ENCODE results near the gene RALGDS.

The RALGDS gene

DNA sequence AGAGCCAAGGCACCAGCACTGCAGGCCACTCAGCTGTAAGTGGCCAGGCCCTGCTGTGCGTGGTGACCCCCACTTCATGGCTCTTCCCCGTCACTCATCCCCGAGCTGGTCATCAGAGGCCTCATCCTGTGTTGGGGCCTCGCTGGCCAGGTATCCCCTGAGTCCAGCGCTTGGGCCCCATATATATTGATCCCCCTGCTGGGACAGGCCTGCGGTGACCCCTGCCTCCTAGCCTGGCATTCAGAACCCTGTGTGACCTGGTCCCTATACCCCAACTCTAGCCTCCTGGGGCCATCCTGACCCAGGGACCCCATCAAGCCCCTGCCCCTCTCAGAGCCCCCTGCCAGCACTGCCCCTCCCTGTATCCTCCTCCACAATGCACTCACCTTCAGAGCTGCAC lies 30.0 kb upstream of the RALGDS start:
- DNase-seq (ENCODE audit: low spot score) = no peak

DNA sequence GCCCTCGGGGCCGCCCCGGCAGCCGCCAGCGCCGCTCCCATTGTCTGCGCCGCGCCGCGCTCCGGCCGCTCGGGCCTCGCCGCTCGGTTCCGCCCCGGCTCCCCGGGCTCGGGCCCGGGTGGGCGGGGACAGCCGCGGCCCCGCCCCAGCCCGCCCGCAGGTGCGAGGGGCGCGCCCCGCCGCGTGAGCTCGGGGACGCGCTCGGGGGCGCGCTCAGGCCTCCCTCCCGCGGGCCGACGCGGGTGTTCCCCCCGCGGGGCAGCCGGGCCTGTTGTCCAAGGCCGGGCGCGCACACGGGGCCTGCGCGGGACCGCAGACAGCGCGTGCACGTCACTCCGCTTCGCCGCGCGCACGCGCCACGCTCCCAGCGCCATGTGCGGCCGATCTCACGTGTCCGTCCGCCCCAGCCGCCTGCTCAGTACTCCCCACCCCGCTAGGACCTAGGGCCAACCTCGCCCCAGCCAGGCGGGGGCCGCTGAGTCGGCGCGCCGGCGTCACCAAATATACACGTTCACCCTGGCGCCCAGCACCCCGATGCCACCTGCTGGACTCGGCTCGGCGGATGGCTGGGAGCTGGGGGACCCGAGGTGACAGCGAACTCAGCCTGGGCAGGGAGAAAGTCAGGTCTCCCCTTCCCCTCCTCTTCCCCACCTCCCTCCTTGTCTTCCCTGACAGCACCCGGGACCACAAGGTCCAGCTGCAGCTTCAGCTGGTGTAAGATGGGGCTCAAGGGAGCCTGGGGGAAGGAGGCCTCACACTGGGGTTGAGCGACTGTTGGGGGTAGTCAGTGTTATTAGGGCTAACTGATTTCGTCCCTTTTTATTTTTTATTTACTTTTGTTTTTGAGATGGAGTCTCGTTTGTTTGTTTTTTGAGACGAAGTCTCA lies 28.3 kb upstream of the RALGDS start:
- DNase-seq (ENCODE audit: low spot score) = peak; percentile 96

- peak; percentile 52 for DNase-seq (ENCODE audit: low spot score)
Observed at GRCh38 chr9:133148199-133149129, 27.4 kb upstream of the RALGDS start.

DNA sequence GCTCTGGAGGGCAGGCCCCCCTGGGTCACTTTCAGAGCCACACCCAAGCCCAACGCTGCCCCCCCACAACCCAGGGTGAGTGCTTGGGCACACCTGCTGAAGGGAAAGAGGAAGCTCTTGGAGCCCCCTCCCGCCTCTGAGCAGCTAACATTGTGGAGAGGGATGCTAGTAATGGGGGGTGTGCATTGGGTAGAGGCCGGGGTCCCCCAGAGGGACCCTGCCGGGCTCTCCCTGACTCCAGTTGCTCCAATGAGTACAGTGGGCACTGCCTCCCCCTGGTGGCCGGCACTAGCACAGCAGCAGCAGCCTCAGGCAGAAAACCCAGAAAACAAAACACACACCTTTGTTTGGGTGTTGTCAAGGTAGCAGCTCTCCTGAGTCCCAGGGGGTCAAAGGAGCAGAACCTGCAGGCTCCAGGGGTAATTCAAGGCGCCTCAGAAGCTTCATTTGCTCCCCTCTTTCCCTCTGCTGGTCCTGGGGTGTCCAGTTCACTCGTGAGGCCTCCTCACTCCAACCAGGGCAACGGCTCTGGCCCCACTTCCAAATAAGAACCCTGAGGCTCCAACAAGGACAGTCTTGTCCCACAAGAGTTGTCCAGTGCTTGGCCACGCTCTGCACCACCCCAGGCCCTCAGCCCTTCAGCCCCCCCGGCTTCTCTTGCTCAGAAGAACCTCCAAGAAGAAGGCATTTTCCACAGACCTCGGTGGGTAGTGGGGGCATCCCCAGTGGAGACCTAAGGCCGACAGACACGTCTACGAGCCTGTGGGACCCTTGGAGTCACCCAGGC lies 26.6 kb upstream of the RALGDS start:
- peak; percentile 85 for DNase-seq (ENCODE audit: low spot score)

GRCh38 chr9:133146746-133147411 lies 25.8 kb upstream of the RALGDS start:
- no peak for DNase-seq (ENCODE audit: low spot score)

DNA sequence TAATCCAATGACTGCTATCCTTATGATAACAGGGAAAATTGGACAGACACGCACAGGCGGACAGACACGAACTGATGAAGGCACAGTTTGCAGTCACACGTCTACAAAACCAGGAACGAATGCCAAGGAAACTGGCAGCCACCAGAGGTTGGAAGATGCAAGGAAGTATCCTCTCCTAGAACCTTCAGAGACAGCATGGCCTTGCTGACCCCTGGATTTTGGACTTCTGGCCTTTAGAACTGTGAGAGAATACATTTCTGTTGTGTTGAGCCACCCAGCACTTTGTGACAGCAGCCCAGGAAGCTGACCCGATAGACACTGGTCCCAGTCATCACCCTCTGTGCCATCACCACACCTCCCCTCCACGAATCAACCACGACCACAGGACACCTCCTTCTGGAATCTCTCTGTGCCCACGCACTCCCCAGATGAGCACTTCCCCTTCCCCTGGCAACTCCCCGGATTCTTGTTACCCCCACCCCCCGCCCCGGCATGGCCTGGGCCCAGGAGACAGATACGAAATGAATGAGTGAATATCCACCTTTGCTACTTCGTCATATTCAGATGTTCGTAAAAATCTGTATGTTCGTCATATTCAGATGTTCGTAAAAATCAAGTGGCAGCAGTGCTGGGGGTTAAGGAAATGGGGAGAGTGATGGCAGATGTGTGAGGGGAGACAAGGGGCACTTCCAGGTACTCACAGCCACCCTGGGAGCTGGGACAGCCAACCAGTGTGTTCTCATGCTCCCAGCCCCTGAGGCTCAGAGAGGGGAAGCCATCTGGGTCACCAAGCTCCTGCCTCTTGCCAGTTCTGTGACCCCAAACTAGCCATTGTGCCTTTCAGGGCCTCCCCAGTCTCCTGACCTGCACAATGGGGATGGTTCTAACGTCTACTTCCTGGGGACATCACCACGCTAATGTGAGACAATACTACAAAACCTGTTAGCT lies 24.1 kb upstream of the RALGDS start:
- no peak for DNase-seq (ENCODE audit: low spot score)

GRCh38 chr9:133144142-133144903 lies 23.3 kb upstream of the RALGDS start:
- DNase-seq (ENCODE audit: low spot score) = peak; percentile 67

- no peak for DNase-seq (ENCODE audit: low spot score)
Observed at GRCh38 chr9:133143639-133144141, 22.6 kb upstream of the RALGDS start.

GRCh38 chr9:133142684-133143622 lies 21.9 kb upstream of the RALGDS start:
- DNase-seq (ENCODE audit: low spot score) = no peak

DNA sequence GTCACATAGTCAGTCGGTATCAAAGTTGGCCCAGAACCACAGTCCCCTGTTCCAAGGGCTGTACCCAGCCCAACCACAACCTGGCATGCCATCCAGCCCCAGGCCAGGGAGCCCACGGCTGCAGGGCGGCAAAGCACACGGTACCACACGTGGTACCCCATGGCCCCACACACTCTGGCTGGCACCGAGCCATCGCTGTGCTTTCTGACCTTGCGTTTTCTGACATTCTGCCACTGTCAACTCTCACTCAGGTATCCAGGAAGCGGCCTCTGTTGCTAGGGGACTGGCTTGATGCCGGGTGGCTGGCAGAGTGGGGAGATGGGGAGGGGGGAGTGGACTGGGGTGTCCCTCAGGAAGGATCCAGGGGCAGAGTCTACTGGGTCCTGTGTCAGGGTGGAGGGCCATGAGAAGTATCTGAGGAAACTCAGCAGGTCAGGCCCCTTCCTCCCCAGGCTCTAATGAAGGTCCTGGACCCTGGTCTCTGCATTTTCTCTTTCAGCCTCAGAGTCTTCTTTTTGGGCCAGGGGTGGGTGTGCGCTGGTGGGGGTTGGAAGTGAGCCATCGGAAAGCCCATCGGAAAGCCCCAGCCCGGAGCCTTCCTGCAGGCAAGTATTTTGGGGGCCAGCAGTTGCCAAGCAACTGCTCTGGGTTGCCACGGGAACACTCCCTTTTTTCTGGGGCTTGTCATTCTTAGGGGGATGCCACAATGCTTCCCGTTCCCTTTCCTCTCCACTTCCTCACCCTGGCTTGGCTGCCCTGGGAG lies 21.0 kb upstream of the RALGDS start:
- no peak for DNase-seq (ENCODE audit: low spot score)

DNA sequence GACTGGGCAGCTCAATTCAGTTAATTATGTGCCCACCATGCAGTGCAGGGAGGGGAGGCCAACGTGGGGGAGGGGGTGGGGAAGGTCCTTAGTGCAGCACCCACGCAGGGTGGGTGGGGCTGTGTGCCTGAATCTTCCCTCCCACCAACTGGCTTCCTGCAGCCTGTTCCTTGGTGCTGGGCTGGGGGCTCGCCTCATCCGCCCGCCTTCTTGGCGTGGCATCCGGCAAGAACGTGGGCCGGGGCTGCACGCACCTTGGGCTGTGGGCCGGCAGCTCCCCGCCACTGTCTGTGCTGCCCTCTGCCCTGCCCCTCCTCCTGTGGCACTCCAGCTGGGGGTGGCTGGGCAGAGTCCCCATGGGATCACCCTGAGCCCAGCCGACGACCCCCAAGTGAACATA lies 19.6 kb upstream of the RALGDS start:
- no peak for DNase-seq (ENCODE audit: low spot score)

GRCh38 chr9:133140174-133140505 lies 19.1 kb upstream of the RALGDS start:
- DNase-seq (ENCODE audit: low spot score) = no peak

DNA sequence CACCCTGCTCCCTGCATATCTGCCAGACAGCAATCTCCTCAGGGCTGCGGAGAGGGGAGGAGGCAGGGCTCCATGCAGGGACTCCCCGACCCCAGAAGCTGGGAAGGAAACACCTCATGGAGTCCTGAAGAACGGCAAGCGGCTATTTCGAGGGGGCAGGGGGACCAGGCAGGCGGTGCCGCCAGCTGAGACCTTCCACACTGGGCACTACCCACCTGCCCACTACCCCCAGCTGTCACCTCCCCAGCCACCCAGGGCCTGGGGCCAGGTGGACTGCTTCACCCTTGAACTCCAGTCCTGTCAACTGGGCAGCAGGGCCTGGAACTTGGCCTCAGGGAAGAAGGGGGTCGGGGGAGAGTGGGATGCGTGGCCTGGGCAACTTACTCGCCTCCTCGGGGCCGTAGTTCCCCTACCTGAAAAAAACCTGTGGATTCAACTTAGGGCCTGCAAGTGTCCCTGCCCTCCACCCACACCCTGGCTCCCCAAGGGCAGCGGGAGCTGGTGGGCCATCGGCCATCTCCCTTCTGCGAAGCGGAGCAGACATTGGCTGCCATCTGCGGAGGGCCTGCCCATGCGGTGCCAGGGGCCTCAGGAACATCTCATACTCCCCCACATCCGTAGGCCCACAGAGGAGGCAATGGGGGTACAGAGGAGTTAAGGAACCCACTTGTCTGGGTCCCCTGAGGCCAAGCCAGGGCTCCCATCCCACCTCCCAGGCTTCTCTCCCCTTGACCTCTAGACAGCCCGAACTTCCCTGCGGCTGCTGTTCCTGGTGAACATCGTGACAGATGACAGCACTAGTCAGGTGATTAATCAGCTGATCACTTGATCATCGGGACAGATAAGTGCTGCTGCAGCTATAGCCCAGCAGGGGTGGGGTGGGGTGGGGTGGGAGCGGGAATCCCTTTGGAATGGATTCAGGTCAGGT lies 18.5 kb upstream of the RALGDS start:
- DNase-seq (ENCODE audit: low spot score) = no peak

DNA sequence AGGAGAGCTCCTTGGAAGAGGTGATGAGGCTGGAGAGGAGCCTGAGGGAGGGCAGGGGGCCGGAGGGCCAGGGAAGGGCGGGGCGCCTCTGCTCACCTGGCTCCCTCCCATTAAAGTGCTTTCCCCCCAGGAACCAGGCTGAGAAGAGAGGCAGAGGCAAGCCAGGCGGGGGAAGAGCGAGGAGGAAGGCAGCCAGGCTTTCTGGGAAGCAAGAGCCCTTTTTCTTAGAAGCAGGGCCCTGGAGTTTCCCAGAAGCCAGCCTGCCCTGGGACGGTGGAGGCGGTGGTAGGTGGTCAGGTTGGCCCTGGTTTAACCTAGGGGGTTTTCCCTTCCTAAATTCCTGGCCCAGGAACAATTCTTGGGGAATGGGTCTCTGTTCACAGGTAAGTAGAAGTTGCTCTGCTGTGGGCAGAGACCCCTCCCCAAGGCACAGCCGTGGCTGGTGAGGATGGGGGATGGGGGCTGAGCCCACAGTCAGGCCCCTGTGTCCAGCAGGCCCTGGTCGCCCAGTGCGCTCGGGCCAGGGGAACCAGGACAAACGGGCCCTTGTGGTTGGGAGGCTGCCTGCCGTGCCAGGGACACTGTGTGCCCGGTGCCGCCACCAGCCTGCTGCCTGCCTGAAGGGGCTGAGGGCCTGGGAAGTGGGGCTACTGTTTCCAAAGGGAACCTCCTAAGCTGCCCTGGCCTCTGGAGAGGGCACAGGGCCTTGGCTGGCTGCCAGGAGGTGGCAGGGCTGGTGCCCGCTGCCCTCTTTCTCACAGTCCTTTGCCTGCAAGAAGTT lies 16.6 kb upstream of the RALGDS start:
- DNase-seq (ENCODE audit: low spot score) = no peak

GRCh38 chr9:133135146-133135745 lies 14.2 kb upstream of the RALGDS start:
- DNase-seq (ENCODE audit: low spot score) = peak; percentile 97
